Right lung (tissue), 5 donors: ENCODE measurements around the gene HMCN1. TPM values are rescaled to one million over a fixed set of nuclear protein-coding genes. Genes with fewer than 3 reads are reported as not detected.

Source experiments
- DNase-seq, 2 donors: peaks; one replicate each; pipeline ENCODE4 v3.0.0-alpha.2; 2013
- polyA plus RNA-seq, 5 donors: library from polyadenylated mRNA; unstranded; fragments of 120-200 nt; gene quantifications; one replicate each; pipeline versions ENCODE4 v1.2.1 to v1.2.3, GENCODE V29; 2013; ENCODE audit warnings: inconsistent platforms in 1 of 5, low replicate concordance in 1 of 5; ENCODE audit not compliant: insufficient read length in 5 of 5, insufficient read depth in 1 of 5

HMCN1 gene
- polyA plus RNA-seq, 5 donors = 28.1 to 56.5 (median 45.8) TPM

DNA sequence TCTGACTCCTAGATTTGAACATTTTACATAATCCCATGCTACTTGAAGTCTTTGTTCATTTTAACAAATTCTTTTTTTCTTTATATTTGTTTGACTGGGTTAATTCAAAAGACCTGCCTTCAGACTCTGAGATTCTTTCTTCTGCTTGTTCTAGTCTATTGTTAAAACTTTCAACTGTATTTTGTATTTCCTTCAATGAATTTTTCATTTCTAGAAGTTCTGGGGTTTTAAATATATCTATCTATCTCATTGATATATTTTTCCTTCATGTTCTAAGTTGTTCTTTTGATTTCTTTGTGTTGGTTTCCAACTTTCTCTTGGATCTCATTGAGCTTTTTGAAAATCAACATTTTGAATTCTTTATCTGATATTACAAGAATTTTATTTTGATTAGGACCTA is 64.3 kb downstream of the HMCN1 start:
- DNase-seq = no peak

DNA sequence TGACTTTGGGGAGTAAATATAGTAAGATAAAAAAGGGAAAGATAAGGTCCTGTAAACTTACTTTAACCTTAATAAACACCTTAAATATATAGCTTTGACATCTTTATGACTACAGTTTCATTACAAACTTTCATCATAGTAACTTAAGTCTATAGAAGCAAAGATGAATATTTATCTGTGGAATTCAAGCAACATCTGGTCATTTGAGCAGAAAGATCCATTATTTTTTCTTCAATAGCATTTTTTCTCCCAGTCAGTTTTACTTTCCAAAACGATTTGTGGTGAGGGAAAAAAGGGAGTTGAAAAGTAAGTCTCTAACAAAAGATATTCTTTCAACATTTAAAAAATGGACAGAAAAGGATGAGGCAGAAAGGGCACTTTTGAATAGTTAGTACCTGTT is 69.0 kb downstream of the HMCN1 start:
- DNase-seq = no peak

DNA sequence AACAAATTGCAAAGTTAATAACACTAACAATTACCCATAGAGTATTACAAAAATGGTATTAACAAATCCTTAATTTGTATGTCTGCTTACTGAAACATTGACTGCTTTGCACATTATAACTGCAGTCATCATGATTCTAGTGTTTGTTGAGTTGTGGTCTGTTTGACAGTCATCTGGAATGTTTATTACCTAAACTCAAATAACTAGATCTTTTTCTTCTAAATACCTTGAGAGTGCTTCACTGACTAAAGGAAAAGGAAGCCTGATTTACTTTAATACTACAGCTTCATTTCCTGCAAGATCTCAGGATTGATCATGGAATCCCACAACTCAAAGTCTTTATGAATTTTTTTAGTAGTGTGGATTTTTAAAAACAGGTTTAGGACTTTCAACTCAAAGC is 70.0 kb downstream of the HMCN1 start:
- no peak for DNase-seq

DNA sequence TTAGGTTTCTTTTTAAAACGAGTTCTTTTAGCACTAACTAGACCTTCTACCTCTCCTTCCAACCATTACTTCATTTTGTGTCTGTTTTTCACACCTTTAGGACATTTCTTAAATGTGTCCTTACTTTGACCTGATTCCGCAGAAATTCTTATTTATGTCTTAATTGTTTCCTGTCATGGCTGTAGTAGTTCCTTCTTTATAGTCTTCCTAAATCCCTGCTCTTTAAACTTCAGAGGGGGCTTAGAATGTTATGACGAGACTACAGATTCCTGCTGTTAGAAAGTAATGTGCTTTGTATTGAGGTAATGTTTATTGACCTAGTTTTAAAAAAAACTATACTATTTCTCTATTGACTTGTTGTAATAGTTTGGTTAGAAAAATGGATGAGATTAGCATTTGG is 70.4 kb downstream of the HMCN1 start:
- DNase-seq = no peak

DNA sequence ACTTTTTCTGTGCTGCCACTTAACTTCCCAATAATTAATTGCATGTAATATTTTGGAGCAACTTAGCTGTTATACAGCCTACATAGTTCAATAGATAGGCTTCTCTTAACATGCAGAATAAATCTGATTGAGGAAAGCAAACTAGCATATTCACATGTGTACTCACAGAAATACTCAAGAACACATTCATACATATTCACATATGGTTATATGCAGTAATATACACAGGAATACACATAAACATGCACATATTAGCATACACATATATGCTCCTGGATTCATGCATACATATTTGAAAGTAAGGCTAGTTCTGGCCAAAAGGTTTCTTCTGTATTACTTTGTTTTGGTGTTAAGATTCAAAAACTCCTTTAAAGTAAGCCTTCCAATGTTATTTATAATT is 73.1 kb downstream of the HMCN1 start:
- DNase-seq = no peak

DNA sequence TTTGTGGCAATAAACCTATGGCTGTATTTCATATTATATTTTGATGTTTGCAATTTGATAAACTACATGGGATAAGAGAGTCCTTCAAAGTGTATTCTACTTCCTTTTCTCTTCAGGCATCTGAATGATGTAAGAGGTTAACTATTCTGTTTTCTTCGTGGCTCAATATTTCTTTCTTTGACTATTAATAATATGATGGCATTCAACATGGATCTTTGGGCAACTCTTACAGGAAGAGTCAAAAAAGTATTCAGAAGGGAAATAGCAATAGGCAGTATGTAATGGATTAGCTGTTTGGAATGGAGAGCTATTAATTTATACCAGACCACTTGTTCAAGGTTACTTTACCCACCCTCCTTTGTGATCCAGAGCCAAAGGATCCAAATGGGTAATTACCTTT is 74.4 kb downstream of the HMCN1 start:
- DNase-seq = no peak

DNA sequence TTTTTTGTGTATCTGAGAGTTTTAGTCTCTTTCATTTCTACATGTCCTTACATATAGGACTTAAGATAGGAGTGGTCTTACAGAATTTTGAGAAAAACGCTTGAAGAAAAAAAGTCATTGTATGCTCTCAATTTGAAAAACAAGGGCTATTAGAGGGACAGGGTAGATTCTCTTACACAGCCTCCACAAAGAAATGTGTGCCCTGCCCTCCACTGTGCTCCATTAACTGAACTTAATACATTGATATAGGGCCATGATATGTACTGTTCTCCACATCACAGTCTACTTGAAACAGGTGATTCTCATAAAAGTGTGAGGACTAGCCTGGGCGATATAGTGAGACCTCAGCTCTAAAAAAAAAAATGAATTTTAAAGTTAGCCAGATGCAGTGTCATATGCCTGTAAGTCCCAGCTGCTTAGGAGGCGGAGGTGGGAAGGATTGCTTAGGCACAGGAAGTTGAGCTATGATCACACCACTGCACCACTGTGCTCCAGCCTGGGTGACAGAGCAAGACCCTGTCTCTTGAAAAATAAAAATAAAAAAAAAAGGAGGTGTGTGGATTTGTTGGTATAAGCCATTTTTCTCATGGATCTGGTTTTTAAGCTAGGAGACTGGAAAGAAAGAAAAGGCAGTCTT is 77.0 kb downstream of the HMCN1 start:
- no peak for DNase-seq

DNA sequence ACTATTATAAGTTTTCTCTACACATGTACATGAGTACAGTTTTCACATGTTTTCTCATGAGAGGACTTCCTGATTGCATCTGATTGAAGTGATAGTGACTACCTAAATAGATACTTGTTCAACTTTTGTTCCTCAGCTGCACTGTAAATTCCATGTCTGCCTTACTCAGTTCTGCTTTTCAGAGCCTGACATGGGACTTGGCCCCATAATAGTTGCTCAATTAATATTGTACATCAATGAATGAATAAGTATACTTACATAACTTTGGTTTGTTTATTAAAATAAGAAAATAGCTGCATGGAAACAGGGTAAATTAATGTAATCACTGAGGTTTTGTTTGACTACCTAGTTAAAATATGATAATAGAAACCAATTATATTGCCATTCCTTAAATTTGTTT is 78.7 kb downstream of the HMCN1 start:
- no peak for DNase-seq

DNA sequence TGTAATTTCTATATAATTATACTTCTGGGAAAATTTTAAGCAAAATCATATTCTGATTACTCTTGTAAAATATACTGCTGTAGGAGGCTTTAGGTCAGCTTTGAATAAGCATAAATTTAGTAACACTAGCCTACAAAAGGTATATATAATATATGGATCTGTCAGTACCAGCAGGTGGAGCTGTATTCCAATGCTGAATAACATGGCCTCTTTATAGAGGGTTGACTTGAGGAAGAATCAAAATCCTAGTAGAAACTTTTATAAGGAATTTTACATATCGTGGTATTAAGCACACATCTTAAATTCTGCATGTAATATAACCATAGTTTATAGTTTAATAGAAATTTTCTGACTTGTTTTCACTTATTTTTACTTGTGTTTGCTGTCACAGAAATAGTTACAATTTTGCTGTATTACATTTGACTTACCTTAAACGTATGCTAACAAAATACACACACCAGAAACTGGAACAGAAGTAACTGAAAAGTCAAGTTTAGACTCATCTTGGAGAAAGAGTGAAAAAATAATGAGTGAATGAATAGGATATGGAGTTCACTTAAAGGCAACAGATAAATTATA is 79.3 kb downstream of the HMCN1 start:
- DNase-seq = peak; percentile 7 to 19

DNA sequence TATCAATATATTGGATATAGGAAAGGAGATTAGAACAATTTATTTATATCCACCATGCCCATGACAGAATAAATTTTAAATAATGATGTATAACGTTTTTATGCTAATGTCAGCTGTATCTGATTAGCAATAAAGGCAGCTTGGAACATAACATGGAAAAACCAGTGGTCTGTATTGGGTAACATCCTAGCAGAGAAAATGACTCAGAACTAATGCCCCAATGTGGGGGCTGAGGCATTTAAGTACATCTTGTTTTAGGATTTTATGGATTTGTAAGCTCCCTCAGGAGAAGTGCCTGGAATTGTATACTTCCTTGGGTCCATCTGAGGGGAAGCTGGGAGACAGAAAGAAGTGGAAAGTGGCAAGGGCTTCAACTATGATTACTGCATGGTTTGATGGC is 82.3 kb downstream of the HMCN1 start:
- DNase-seq = no peak

DNA sequence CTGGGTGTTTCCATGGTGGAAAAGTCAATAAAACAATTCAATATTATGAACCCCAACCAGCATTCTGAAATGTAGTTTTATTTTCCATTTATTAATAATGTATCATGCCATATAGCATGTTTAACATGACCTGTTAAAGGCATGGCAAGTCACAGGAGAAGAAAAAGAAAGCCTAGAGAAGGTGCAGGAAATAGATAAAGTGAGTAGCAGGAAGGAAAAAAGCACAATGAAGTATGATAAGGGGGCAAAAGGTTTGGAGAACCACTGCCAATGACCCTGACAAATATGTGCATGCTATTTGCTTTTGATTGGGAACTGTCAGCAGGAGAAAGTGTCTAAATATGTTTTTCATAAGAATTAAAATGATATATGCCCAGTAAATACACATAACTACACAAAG is 85.6 kb downstream of the HMCN1 start:
- no peak for DNase-seq

DNA sequence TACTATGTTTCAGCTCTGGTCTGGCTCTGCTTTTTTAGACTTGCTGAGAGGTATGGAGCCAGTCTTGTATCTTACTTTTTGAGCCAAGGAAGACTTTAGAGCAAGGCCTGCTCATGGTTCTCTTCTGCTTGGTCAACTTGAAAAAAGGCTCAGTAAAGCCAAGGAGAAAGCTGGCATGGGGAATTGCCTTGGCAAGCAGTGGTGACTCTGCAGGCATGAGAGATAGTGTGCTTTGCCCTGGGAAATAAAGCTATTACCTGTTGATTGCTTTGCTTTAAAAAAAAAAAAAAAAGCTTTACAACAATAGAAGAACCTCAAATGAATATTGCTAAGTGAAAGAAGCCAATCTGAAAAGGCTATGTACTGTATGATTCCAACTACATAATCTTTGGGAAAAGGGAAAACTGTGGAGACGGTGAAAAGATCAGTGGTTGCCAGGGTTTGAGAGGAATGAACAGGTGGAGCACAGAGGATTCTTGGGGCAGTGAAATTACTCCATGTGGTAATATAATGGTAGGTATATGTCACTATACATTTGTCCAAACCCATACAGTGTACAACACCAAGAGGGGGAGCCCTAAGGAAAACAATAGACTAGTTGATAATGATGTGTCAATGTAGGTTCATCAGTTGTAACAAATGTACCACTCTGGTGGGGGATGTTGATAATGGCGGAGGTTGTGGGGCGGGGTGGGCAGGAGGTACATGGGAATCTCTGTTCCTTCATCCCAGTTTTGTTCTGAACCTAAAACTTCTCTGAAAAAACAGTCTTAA is 87.6 kb downstream of the HMCN1 start:
- no peak for DNase-seq

DNA sequence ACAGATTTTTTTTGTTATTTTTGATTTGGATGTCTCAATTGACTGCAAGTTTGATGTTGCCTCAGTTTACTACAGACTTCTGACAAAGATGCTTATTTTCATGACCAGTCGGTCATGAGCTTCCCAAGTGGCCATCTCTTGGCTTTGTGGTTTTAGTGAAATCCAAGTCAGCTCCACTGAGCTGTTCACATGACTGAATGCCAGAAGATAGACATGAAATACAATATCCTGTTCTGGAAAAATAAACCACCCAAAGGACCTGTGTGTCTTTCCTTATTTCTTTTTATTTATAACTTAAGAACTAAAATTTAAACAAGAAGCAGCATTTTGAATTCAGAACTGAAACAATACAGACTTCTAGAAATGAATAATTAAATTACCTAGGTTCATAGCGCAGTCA is 89.3 kb downstream of the HMCN1 start:
- DNase-seq = no peak

DNA sequence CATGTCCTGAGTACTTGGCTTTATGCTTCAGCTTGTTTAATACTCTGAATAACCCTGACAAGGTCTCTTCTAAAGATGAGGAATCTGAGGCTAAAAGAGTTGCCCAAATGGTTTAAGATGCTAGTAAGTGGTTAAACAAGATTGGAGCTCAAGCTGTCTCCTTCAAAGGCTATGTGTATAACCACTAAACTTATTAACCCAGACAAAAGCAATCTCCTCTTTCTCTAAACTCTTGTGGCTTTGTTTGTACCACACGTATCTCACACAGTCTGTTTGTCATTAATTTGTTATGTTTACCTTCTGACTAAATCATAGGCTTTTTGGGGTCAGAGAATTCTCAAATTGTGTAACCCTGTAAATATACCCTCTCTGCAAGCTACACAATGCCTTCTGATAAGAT is 89.9 kb downstream of the HMCN1 start:
- DNase-seq = no peak

DNA sequence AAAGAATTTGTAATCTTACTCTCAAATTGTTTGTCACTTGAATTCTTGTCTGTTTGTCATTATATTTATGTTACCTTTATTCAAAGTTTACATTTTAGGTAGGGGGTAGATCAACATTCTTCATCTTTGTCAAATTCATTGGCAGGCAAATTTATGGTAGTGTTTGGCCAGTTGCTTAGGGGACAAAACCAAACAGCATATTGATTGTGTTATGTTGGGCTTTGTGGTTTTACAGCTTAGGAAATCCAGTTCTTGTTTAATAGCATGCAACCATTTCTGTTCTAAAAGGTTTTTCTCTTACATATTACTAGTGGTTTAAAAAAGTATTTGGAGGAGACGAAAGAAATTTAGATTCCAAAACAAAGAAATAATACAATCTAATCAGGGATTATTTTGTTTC is 91.4 kb downstream of the HMCN1 start:
- no peak for DNase-seq

DNA sequence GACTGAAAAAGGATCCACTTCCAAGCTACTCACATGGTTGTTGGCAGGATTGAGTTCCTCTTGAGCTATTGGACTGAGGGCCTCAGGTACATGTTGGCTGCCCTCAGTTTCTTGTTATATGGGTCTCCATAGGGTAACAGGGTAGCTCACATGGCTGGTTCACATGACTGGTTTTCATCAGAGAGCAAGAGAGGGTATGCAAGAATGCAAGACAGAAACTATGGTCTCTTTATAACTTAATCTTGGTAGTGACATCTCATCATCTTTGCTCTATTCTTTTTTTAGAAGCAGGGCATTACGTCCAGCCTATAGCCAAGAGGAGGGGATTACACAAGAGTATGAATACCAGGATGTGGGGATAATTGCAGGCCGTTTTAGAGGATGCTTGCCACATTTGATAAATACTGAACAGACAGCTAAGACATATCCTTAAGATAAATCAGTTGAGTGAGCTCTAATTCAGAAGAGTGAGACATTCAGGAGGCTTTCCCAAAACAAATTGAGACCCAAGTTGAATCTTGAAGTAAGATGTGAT is 100.2 kb downstream of the HMCN1 start:
- DNase-seq = no peak

DNA sequence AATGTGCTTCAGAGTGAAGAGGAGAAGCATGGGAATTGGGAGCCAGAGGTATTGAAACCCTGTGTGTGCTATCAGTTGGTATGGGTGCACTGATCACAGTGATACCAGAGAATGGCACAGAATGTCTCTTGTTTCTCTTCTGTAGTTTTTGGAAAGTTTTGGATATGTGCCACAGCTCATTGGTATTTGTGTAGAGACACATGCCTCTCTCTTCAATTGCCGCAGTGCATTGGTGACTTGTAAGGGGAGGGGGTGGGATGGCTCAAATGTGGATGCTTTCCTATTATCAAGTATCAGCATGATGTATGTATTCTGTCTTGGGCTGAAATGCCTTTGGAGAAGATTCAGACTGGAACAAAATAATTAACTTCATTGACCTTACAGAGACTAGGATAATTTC is 101.0 kb downstream of the HMCN1 start:
- no peak for DNase-seq

DNA sequence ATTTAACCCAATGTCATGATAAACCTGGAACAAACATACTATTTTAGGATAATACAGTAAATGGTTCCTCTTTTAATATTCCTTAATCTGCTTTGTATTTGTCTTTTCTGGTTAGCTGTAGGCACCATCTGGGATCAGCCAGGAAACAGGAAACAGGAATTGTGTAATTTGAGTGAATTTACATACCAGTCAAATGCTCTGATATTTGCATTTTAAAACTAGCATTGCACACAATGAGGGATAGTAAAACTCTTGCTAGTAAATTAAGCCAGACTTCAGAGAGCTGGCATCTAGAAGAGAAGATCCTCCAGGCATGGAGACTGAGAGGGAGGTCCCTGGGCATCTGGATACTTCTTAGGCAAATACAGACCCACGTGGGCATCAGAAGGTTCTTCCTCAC is 103.5 kb downstream of the HMCN1 start:
- DNase-seq = no peak

DNA sequence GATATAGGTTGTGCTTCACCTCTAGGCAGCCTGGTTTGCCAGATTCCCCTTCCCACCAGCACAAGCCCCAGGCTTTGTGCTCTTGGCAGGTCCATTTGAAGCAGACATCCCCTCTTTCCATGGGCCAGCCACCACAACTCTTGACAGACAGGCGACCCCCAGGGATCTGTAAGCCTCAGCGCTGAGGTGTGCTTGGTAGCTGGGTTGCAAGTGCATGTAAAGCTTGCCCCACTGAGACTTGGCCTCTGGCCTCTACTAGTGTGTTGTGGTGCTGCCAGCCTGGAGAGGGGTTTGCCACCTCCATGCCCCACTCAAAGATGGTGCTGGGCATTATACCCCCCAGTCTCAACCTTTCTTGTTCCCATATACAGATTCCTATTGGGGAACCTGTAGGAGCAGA is 103.9 kb downstream of the HMCN1 start:
- DNase-seq = no peak

DNA sequence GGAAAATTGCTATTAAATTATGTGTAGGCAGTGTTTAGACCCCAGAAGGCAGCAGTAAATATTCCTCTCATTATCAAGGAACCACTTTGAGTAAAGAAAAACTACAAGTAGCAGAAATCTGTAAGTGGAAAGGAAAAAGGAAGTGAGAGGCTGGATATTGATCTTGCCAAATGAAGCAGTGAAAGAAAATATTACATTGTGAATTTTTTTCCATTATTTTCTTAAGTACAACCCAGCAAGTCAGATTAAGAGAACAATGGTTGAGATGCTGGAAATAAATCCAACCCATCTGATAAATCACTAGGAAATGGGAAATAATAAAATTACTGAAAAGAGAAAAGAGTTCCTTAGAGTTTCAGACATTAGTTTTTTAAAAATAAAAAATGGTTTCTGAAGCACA is 106.7 kb downstream of the HMCN1 start:
- no peak for DNase-seq

DNA sequence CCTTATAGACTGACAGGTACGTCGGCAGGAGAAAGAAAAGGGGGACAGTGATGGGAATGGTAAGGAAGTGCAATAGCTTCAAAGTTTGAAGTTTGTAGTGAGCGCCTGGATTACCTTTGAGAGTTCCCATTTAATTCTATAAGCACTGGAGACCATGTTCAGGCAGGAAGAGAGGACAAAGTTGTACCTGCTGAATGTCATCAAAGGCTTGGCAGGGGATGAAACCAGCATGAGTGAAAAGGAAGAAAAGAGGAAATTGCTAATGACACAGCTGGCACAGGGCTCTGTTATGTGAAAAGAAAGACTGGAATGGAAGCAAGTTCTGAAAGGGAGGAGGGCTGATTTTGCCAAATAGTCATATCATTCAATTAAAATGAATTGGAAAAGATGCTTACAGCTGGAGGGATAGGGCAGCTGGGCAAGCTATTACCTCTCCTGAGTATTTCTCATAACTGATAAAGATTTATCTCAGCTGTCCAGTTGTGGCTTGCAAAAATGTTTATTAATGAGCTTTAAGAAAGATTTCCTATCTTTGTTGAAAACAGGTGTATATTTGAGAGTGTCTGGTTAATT is 109.2 kb downstream of the HMCN1 start:
- DNase-seq = no peak

DNA sequence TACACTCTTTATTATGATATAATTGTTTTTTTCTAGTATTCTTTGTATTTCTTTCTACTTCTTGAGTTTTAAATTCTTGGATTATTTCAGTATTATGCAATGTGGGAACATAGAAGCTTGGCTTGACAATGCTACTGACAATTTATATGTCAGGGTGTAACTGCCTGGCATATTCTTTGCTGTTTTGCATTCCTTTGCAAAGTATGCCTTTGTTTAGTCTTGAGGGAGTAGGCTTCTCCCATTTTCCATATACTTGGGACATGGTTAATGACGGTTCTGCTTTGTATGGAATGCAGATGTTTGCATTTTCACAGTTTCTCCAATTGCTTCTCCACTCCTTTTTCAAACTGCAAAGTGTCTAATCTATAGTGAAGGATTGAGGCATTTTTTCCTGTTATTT is 109.8 kb downstream of the HMCN1 start:
- DNase-seq = no peak
